K562 (cell line): Measurements from ENCODE around the gene PIGX.

Source experiments
- ETV6 ChIP-seq, 3 experiments: fragments of 150-350 bp in 1 of 3; sonication (generic) in 1 of 3; formaldehyde crosslinking in 1 of 3; IDR thresholded peaks; 2 replicates each; pipeline versions ENCODE4 v1.6.1 to v1.8.0; 2014 to 2022; ENCODE audit warnings: borderline replicate concordance in 2 of 3, low read depth in 2 of 3, antibody characterized with exemption in 1 of 3, low read length in 1 of 3, mild to moderate bottlenecking in 1 of 3, missing genetic modification reagents in 1 of 3
- FOS ChIP-seq: IDR thresholded peaks from 3 replicates; pipeline ENCODE4 v1.6.1; 2011; ENCODE audit not compliant: insufficient read length; ENCODE audit errors: extremely low read depth

DNA sequence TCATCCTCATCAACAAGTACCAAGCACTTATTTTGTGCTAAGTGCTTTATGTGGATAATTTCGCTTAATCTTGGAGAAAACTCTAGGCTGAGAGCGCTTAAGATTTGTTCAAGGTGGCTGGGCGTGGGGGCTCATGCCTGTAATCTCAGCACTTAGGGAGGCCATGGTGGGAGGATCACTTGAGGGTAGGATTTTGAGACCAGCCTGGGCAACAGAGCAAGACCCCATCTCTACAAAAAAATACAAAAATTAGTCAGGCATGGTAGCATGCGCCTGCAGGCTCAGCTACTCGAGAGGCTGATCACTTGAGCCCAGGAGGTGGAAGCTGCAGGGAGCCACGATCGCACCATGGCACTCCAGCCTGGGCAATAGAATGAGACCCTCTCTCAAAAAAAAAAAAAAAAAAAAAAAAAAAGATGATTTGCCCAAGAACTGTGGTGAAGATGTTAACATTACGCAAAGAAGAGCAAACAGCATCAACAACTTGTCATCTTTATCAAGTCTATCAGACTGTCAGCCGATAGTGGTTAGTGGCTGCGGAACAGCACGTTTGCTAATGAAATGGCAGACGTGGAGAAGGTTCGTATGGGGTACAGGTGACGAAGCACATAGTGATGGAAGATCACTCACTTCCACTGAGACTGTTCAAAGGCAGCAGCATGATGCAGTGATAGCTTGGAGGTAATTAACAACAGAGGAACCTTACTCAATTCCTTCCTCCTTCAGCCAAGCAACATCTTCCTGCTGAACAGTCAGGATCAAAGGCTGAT, 44.9 kb upstream of the PIGX start:
- TF ChIP-seq ETV6 (IDR thresholded peaks at IDR 0.05; ENCODE audit: borderline replicate concordance in 1 of 2, low read depth in 2 of 2, low read length in 1 of 2) (no peak), ETV6 (CRISPR knock-in tag; IDR thresholded peaks at IDR 0.05; ENCODE audit: borderline replicate concordance) (no peak), FOS (no peak)
